Measurements from ENCODE around the gene TTLL4.

TTLL4 gene, protein sequence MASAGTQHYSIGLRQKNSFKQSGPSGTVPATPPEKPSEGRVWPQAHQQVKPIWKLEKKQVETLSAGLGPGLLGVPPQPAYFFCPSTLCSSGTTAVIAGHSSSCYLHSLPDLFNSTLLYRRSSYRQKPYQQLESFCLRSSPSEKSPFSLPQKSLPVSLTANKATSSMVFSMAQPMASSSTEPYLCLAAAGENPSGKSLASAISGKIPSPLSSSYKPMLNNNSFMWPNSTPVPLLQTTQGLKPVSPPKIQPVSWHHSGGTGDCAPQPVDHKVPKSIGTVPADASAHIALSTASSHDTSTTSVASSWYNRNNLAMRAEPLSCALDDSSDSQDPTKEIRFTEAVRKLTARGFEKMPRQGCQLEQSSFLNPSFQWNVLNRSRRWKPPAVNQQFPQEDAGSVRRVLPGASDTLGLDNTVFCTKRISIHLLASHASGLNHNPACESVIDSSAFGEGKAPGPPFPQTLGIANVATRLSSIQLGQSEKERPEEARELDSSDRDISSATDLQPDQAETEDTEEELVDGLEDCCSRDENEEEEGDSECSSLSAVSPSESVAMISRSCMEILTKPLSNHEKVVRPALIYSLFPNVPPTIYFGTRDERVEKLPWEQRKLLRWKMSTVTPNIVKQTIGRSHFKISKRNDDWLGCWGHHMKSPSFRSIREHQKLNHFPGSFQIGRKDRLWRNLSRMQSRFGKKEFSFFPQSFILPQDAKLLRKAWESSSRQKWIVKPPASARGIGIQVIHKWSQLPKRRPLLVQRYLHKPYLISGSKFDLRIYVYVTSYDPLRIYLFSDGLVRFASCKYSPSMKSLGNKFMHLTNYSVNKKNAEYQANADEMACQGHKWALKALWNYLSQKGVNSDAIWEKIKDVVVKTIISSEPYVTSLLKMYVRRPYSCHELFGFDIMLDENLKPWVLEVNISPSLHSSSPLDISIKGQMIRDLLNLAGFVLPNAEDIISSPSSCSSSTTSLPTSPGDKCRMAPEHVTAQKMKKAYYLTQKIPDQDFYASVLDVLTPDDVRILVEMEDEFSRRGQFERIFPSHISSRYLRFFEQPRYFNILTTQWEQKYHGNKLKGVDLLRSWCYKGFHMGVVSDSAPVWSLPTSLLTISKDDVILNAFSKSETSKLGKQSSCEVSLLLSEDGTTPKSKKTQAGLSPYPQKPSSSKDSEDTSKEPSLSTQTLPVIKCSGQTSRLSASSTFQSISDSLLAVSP

GRCh38 chr2:218710687-218711549 lies at the start of gene TTLL4:
TTLL4 (plus strand) TSS chr2:218710835; CDS start chr2:218737677, 26,842 bp downstream.
- DNase-seq (ENCODE audit: low read depth), result peak; percentile 97

GRCh38 chr2:218662377-218662776 lies 48.3 kb upstream of the TTLL4 start:
- no peak for DNase-seq (ENCODE audit: low read depth)

DNA sequence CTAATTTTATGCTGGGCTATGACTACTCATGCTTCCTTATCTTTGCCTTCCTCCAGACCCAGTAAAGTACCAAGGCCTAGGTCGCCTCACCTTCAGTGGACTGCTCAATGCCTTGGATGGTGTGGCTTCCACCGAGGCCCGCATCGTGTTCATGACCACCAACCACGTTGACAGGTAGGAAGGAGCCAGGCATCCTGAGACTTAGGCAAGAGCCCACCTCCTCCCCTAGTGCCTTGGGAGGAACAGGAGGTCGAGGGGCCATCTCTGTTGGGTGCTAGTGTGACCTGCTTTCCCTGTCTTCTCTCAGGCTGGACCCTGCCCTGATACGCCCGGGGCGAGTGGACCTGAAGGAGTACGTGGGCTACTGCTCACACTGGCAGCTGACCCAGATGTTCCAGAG lies 47.8 kb upstream of the TTLL4 start:
- no peak for DNase-seq (ENCODE audit: low read depth)

DNA sequence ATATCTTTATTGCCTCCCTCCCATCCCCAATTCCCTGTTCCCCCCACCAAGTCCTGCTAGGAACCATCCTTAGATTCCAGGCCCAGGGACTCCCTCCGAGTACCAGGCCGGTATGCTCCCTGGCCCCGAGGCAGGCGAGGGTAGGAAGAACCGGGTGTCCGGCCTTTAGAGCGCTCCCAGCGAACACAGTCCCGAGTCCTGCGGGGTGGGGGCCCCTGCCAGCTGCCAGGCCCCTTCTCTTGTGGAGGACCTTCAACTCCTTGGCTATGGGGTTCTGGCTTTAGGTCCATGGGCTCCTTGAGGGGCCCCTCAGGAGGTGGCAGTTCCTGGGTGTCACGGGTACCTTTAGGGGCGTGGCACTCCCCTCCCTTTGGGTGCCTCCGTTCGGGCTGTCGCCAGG lies 46.7 kb upstream of the TTLL4 start:
- DNase-seq (ENCODE audit: low read depth), result no peak

DNA sequence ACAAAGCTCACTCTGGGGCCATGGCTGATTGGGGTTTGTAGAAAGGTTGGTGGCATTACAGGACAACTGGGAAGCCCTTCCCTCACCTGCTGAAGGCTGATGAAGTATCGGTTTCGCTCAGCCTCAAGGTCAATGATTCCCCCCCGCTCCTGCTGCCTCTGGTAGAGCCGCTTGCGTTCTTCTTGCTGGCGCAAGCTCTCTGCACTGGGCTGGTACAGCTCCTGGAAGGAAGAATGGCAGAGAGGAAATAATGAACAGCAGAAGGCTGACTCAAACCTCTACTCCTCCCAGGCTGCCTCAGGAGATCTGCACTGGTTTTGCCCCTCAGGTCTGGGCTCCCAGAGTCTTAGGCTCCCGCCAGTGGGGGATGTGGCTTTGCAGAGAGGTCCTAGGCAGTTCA lies 46.0 kb upstream of the TTLL4 start:
- no peak for DNase-seq (ENCODE audit: low read depth)

DNA sequence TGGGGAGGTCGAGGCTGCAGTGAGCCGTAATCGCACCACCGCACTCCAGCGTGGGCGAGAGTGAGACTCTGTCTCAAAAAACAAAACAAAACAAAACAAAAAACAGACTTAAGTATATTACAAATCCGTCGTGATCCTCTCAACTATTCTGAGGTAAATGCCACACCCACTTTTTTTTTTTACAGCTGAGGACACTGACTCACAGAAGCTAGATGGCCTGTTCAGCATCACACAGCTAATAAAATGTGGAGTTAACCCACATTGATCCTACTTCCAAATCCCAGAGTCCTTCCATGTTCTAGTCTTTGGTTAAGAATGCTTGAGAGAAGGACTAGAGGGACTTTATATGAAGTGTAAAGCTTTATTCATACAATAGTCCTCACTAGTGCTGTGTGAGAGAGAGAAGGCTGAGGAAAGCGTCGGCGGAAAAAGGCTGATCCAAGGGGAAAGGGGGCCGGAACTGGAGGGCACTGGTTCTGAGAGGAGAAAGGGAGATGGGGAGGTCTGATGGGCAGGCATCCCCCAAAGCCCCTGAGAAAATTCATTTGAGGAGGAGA lies 39.5 kb upstream of the TTLL4 start:
- DNase-seq (ENCODE audit: low read depth), result peak; percentile 67

DNA sequence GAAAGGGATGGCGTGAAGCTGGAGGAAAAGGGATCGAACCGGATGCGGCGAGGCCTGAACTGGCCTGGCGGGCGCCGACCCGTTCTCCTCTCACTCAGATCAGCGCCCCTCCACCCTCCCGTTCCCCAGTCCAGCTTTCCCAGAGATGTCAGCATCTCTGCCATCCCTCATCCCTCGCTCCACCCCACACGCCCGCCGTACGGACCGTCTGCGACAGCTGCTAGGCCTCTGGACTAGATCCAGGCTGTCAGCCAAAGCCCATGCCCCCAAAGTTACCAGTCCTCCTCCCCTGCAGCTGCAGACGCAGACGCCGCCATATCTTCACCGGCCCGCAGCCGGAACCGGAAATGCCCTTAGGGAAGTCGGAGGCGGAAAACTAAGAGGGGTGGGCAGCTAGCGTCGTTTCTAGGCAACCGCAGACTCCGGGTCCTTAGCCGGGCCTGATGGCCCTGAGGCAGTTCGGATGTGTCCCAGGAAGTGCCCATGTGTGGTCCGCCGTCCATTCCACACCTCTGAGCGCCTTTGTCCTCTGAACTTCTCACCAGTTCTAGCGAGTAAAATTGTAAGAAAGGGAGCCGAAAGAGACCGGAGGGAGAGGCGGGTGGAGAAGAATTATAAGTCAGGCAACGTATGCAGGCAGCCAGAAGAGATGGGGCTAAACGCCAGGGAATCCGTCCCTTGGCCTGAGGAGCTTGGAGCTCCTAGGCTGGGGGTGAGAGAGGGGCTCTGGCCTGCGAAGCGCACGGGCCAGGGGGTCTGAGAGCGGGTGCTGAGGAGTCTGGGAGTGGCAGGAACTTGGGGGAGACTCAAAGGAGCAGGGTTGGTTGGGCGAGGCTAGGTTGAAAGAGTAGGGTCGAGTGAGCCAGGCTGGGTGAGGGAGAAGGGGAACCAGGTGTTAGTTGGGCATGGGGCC lies 38.7 kb upstream of the TTLL4 start, which contains the start of the genes RNF25 and STK36:
TSS of gene RNF25 (minus strand) at position 349 of the 913 bp plus-strand sequence. CDS start at position 317, 32 bp downstream.
TSS of gene STK36 (plus strand) at position 433 of the 913 bp plus-strand sequence. CDS start 744 bp downstream, outside the sequence.
- peak; percentile 96 for DNase-seq (ENCODE audit: low read depth)

GRCh38 chr2:218679119-218679518 lies 31.5 kb upstream of the TTLL4 start:
- peak; percentile 65 for DNase-seq (ENCODE audit: low read depth)

- DNase-seq (ENCODE audit: low read depth), result no peak
Measured at GRCh38 chr2:218680061-218680460, 30.6 kb upstream of the TTLL4 start.

DNA sequence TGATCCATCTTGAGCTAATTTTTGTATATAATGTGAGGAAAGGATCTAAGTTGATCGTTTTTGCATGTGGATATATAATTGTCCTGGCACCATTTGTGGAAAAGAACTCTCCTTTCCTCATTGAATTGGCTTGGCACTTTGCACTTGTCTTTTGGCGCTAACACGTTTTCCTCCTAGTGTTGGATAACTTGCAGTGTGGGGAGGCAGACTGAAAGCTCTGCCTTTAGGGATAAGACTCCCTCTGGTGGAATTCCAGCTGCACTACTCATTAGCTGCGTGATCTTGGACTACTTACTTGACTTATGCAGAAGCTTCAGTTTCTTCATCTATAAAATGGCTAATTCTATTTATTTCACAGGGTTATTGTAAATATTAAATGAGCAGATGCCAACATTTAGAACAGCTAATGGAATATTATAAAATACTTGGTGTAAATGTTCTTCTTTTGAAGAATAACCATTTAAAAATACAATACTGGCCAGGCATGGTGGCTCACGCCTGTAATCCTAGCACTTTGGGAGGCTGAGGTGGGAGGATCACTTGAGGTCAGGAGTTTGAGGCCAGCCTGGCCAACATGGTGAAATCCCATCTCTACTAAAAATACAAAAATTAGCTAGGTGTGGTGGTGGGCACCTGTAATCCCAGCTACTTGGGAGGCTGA lies 23.1 kb upstream of the TTLL4 start:
- peak; percentile 89 for DNase-seq (ENCODE audit: low read depth)

DNA sequence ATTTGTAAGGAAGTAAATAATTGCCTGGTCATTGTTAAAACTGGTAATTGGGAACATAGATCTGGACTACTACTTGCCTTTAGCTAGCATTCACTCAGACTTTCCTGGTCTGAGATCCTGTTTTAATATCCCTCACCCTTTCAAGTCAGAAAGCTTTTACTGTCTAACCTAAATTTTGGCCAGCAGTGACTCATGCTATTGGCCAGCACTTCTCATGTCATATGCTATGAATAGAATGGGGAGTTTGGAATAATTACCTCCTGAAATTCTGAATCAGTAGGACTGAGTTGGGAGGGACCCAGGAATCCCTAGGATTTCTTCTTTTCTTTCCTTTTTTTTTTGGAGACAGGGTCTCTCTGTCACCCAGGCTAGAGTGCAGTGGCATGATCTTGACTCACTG lies 19.4 kb upstream of the TTLL4 start:
- peak; percentile 29 for DNase-seq (ENCODE audit: low read depth)

DNA sequence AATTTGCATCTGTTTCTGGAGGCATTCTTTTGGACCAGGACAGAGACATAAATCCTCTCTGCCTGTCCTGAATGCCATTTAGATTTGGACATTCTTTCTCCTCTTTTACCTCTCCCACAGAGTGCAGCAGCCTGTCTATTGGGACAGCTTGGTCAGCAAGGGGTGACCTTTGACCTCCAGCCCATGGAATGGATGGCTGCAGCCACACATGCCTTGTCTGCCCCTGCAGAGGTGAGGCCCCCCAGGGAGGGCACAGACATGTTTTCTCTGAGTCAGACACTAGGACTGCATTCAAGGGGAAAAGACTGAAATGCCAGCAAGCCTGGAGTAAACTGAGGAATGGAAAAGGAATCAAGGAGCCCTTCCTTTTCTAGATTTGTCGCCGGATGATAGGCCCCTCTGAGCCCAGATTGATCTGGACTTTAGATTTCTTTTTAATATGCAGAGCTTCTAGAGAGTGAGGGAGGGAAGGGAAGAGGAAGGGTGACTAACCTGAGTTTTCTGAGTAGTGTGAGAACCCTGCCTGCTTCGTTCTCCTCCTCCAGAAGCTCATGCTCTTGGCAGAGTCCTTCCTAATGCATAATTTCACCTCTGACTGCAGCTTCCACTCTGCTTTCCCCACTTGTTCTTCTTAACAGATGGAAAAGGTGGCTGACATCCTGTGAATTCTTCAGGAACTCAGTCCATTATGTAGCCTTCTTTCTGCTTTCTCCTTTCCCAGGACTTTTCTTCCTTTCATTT lies 16.1 kb upstream of the TTLL4 start:
- peak; percentile 28 for DNase-seq (ENCODE audit: low read depth)

DNA sequence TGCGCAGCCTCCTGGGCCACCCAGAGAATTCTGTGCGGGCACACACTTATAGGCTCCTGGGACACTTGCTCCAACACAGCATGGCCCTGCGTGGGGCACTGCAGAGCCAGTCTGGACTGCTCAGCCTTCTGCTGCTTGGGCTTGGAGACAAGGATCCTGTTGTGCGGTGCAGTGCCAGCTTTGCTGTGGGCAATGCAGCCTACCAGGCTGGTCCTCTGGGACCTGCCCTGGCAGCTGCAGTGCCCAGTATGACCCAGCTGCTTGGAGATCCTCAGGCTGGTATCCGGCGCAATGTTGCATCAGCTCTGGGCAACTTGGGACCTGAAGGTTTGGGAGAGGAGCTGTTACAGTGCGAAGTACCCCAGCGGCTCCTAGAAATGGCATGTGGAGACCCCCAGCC lies 11.8 kb upstream of the TTLL4 start:
- DNase-seq (ENCODE audit: low read depth), result no peak

DNA sequence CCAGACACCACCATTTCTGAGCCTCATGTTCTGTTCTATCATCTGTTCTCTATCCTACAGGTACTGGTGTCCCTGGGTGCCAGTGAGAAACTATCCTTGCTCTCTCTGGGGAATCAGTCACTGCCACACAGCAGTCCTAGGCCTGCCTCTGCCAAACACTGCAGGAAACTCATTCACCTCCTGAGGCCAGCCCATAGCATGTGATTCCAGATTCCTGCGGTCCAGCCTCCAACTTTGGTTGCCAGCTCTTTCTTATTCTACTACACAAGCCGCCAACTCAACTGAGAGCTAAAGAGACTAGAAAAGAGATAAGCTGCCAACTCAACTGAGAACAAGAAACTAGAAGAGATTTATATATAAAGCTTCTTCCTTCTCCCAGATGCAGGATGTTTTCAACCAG lies 8.8 kb upstream of the TTLL4 start:
- DNase-seq (ENCODE audit: low read depth), result no peak

DNA sequence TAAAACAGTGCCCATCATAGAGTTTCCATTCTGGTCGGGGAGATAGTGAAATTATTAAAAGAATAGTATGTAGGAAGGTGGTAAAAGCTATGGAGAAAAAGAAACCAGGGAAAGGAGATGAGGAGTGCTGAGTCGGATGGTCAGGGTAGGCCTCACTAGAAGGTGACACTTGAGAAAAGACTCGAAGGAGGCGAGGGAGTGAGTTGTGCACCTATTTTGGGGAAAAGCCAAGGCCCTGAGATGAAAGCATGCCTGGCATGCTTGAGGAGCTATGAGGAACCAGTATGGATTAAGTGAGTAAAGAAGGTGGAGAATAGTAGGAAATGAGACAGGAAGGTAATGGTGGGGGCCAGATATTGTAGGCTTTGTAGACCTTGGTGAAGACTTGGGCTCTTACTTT lies 7.3 kb upstream of the TTLL4 start:
- no peak for DNase-seq (ENCODE audit: low read depth)

GRCh38 chr2:218708086-218708485 lies 2.5 kb upstream of the TTLL4 start:
- DNase-seq (ENCODE audit: low read depth), result no peak

DNA sequence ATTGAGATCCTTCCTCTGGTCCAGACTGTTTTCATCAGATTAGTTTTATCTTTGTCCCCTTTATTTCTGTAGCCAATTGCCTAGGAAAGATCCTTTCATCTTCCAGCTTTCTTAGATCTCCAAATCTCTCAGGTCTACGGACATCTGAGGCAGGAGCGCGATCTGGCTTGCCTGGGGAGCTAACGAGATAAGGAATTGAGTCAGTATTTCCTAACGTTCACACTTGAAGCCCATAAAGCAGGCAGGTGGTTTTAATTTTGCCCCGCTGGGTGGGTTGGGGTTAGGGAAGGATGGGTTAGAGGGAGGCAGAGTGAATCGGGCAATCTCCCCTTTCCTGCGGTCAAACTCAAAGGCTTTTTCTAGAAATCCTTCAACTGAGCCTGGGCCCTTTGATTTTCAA lies 727 bp upstream of the TTLL4 start:
- no peak for DNase-seq (ENCODE audit: low read depth)

GRCh38 chr2:218710334-218710686 lies 325 bp upstream of the TTLL4 start:
- DNase-seq (ENCODE audit: low read depth), result no peak

- DNase-seq (ENCODE audit: low read depth), result peak; percentile 44
Measured at GRCh38 chr2:218711550-218711929, 905 bp downstream of the TTLL4 start.

All from ELR (cell line).